Smooth muscle cell (in vitro differentiated cells): ENCODE results near the gene SYT6. TPM values are rescaled to one million over a fixed set of nuclear protein-coding genes. Genes with fewer than 3 reads are reported as not detected.
"Not testable (repeated sequence)": the region's sequence is repeated elsewhere in the genome, so short reads cannot be mapped to it uniquely, and the experiment has no call there.

Experiments
- DNase-seq: peaks from one replicate; lab custom pipeline; 2025; ENCODE audit not compliant: unreplicated experiment; lab: John Stamatoyannopoulos, UW
- H2AFZ ChIP-seq: fragments of 200-600 bp; sonication (generic); 2 replicates; pipeline ENCODE4 v1.6.0; 2016; ENCODE audit warnings: antibody characterized with exemption, low read depth, mild to moderate bottlenecking
- H3F3A ChIP-seq: fragments of 200-600 bp; sonication (generic); 2 replicates; pipeline ENCODE4 v1.6.0; 2017; ENCODE audit warnings: antibody characterized with exemption, low read depth
- H3K27ac ChIP-seq: fragments of 200-600 bp; sonication (generic); 2 replicates; pipeline ENCODE4 v1.5.1; 2016; ENCODE audit warnings: low read depth, mild to moderate bottlenecking
- H3K27me3 ChIP-seq: fragments of 200-600 bp; sonication (generic); 2 replicates; pipeline ENCODE4 v1.6.1; 2016; ENCODE audit warnings: low read depth, mild to moderate bottlenecking
- H3K36me3 ChIP-seq: fragments of 200-600 bp; sonication (generic); 2 replicates; pipeline ENCODE4 v1.5.1; 2016; ENCODE audit warnings: low read depth
- H3K4me1 ChIP-seq: fragments of 200-600 bp; sonication (generic); 2 replicates; pipeline ENCODE4 v1.5.1; 2016; ENCODE audit warnings: low read depth
- H3K4me2 ChIP-seq: fragments of 200-600 bp; sonication (generic); 2 replicates; pipeline ENCODE4 v1.6.0; 2016; ENCODE audit warnings: mild to moderate bottlenecking
- H3K4me3 ChIP-seq: fragments of 200-600 bp; sonication (generic); 2 replicates; pipeline ENCODE4 v1.5.1; 2016; ENCODE audit warnings: mild to moderate bottlenecking
- H3K79me2 ChIP-seq: fragments of 200-600 bp; sonication (generic); 2 replicates; pipeline ENCODE4 v1.6.0; 2016; ENCODE audit warnings: low read depth, mild to moderate bottlenecking
- H3K9ac ChIP-seq: fragments of 200-600 bp; sonication (generic); 2 replicates; pipeline ENCODE4 v1.6.0; 2016; ENCODE audit warnings: low read depth
- H3K9me3 ChIP-seq: fragments of 200-600 bp; sonication (generic); replicated peaks from 2 replicates; pipeline ENCODE4 v1.5.1; 2016; ENCODE audit warnings: low read depth
- H4K20me1 ChIP-seq: fragments of 200-600 bp; sonication (generic); 2 replicates; pipeline ENCODE4 v1.6.0; 2016; ENCODE audit warnings: low read depth
- CTCF ChIP-seq: fragments of 200-600 bp; sonication (generic); IDR thresholded peaks from 2 replicates; pipeline ENCODE4 v1.5.1; 2017; ENCODE audit warnings: borderline replicate concordance, mild to moderate bottlenecking, antibody characterized with exemption; ENCODE audit not compliant: insufficient read depth, poor library complexity, severe bottlenecking
- WGBS: methylation state at CpG from one replicate; pipeline ENCODE4 v1.1.7; 2016; ENCODE audit warnings: low lambda C conversion rate; 5-methylcytosine and 5-hydroxymethylcytosine counted together
- polyA plus RNA-seq: library from polyadenylated mRNA; unstranded; fragments of >200 nt; fragmentation: Nextera tagmentation; extraction: Ambion mirVana; gene quantifications from 2 replicates; pipeline ENCODE4 v1.2.1, GENCODE V29; 2016
- total RNA-seq: library from RNA; depleted of rRNA; stranded (reverse); fragments of >200 nt; gene quantifications from 2 replicates; pipeline ENCODE4 v1.2.3, GENCODE V29; 2014

SYT6 gene
- total and polyA plus RNA-seq, 2 experiments from 2014 or later, result not detected

DNA sequence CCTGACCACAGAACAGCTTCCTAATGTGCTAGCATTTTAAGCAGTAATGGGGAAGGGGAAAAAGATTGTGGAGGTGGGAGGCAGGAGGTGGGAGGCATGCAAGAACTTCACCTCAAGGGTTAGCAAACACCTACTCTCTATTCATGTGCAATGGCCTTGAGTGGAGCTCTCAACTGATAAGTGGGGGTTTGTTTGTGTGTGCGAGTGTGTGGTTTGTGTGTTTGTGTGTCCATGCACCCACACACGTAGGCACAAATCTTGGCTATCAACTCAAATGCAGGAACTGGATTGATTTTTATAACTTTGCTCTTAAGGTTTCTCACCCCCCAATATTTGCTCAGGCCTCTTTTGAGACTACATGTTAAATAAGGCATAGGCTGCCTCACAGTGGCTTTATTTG lies 78.6 kb downstream of the SYT6 start:
- TF ChIP-seq CTCF, result no peak
- H3K27ac ChIP-seq, result no peak overlapping the region

DNA sequence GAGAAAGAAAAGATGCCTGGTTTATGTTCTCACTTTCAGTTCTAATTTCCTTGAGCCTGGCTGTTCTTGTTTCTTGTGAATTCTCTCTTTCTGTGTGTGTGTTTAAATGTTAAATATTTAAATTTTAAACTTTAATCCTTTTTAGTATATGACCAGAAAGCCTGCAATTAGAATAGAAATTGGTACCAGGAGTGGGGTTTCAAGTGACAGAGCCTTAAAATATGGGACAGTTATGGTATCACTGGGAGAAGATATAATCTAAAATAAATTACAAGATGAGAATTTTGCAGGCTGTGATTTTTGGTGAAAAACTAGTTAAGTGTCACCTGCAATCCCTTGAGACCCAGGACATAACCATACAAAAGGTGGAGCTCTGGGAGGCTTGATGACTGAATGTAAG lies 81.4 kb downstream of the SYT6 start:
- peaks cover 13% of the 10 kb centered on the region for H3K4me1 ChIP-seq
- no peak for TF ChIP-seq CTCF
- no peak overlapping the region for H3K9ac ChIP-seq
- no peak overlapping the region for H3K4me2 ChIP-seq
- H4K20me1 ChIP-seq, result no peaks in the 10 kb centered on the region
- H3K79me2 ChIP-seq, result no peaks in the 10 kb centered on the region
- H3K27ac ChIP-seq, result no peak overlapping the region
- H3K4me3 ChIP-seq, result no peak overlapping the region
- no peak overlapping the region for H2AFZ ChIP-seq
- H3K36me3 ChIP-seq, result no peaks in the 10 kb centered on the region
- no peaks in the 10 kb centered on the region for H3K27me3 ChIP-seq
- peaks cover 12% of the 10 kb centered on the region for H3K9me3 ChIP-seq
- no peaks in the 10 kb centered on the region for H3F3A ChIP-seq
- no peak for DNase-seq

More for the DNA sequence above, 78.6 kb downstream of the SYT6 start:
- H3K4me3 ChIP-seq, result no peak overlapping the region
- H3K9ac ChIP-seq, result no peak overlapping the region
- H3K4me2 ChIP-seq, result no peak overlapping the region
- no peak for DNase-seq
- 75% methylated on average over 2 of the region's 2 CpGs for WGBS
- H3K27me3 ChIP-seq, result no peaks in the 10 kb centered on the region
- H3K36me3 ChIP-seq, result no peaks in the 10 kb centered on the region
- peaks cover 12% of the 10 kb centered on the region for H3K9me3 ChIP-seq
- H4K20me1 ChIP-seq, result no peaks in the 10 kb centered on the region
- no peaks in the 10 kb centered on the region for H3F3A ChIP-seq
- H3K4me1 ChIP-seq, result peaks cover 13% of the 10 kb centered on the region
- H2AFZ ChIP-seq, result no peak overlapping the region
- H3K79me2 ChIP-seq, result no peaks in the 10 kb centered on the region

DNA sequence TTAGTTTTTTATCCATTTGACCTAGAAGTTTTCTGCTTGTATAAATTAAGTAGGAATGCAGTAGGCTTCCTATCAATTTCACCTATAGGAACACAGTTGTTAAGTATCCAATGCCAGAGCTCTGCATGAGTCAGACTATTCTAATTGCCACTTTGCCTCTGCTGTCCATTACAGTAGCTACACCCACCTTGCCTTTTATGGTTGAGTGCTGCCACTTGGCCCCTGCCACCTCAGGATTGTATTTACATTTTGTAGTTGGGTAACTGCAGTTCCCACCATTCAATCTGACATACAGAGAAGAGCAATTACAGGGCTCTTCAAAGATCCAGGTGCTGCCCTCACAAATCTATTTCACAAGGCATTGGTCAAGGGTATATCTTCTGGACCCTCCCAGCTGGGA lies 83.9 kb downstream of the SYT6 start:
- not testable (repeated sequence) for H3F3A ChIP-seq, H3K9ac ChIP-seq, H2AFZ ChIP-seq, H4K20me1 ChIP-seq, H3K4me3 ChIP-seq, H3K27me3 ChIP-seq, H3K27ac ChIP-seq, H3K36me3 ChIP-seq, H3K4me1 ChIP-seq, DNase-seq, H3K79me2 ChIP-seq, H3K4me2 ChIP-seq
- H3K9me3 ChIP-seq, result peaks cover 12% of the 10 kb centered on the region

- not testable (repeated sequence) for DNase-seq, H3K4me3 ChIP-seq, H3K4me2 ChIP-seq, H3K36me3 ChIP-seq, H3K27ac ChIP-seq, H2AFZ ChIP-seq, H3K27me3 ChIP-seq, H3K79me2 ChIP-seq, H4K20me1 ChIP-seq, H3K9ac ChIP-seq, H3K4me1 ChIP-seq, H3F3A ChIP-seq
- peaks cover 12% of the 10 kb centered on the region for H3K9me3 ChIP-seq
- WGBS, result 93% methylated on average over 1 of the region's 1 CpG
Observed at GRCh38 chr1:114068684-114069083, 85.0 kb downstream of the SYT6 start.

DNA sequence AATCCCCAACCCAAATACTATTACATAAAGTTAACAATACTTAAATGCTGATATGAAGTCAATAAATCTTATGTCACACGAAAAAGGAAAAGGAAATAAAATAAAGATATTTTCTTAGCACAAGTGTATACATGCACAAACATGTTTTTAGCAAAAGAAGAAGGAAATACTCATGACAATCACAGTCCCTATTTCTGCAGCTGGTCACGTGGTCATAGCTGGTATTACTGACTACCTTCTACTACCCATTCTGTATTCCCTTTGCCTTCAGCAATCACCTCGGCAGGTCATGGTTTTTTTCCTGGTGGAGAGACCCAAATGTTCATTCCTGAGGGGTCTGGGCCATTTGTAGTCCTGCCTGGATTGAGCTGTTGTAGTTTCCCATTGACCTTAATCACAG lies 88.0 kb downstream of the SYT6 start:
- not testable (repeated sequence) for H3K4me2 ChIP-seq, DNase-seq, H3K4me1 ChIP-seq, H2AFZ ChIP-seq, H3K27me3 ChIP-seq, H3K36me3 ChIP-seq, H3K27ac ChIP-seq, H4K20me1 ChIP-seq, H3K9me3 ChIP-seq, H3K4me3 ChIP-seq, H3K9ac ChIP-seq, H3K79me2 ChIP-seq
- 91% methylated on average over 3 of the region's 3 CpGs for WGBS
- H3F3A ChIP-seq, result peaks cover 19% of the 10 kb centered on the region
